ENCODE data around the gene TRMT10B. TPM values are rescaled to one million over a fixed set of nuclear protein-coding genes. Genes with fewer than 3 reads are reported as not detected.
A peak's percentile ranks its signal among the peaks of the same experiment; 100 is the strongest.

TRMT10B gene
- total RNA-seq, 1 experiment from 2014 or later = 6.1 TPM

DNA sequence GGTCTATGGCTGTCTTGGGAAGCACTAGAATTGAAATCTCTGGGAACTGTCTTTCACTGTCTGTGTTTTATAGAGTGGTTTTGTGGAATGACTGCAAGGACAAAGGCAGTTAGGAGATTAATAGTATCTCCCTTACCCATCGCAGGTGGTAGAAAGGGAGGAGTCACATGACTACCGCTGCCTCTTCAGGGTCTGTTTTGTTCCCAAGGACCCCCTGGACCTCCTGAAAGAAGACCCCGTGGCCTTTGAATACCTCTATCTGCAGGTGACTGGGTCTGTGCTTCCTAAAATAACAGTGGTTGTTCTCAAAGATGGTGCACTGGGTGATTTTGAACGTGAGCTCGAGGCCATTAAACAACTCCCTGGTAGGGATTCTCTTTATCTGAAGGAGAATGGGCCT is 22.8 kb upstream of the TRMT10B start:
- no peak overlapping the region for H3K27ac Mint-ChIP-seq
- TF ChIP-seq, protein P1, sequence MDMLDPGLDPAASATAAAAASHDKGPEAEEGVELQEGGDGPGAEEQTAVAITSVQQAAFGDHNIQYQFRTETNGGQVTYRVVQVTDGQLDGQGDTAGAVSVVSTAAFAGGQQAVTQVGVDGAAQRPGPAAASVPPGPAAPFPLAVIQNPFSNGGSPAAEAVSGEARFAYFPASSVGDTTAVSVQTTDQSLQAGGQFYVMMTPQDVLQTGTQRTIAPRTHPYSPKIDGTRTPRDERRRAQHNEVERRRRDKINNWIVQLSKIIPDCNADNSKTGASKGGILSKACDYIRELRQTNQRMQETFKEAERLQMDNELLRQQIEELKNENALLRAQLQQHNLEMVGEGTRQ (CRISPR knock-in tag; IDR thresholded peaks at IDR 0.05) = peak; percentile 69
- TF ChIP-seq NFE2L1 (CRISPR knock-in tag; IDR thresholded peaks at IDR 0.05) (no peak), ZNF423 (CRISPR knock-in tag; IDR thresholded peaks at IDR 0.05) (peak; percentile 70)
- TF ChIP-seq, protein P2, sequence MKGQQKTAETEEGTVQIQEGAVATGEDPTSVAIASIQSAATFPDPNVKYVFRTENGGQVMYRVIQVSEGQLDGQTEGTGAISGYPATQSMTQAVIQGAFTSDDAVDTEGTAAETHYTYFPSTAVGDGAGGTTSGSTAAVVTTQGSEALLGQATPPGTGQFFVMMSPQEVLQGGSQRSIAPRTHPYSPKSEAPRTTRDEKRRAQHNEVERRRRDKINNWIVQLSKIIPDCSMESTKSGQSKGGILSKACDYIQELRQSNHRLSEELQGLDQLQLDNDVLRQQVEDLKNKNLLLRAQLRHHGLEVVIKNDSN (CRISPR knock-in tag; IDR thresholded peaks at IDR 0.05) = peak; percentile 48; the same call in 1 of the 2 replicates
- POLR2A ChIA-PET = no interaction called here
- no peaks in the 10 kb centered on the region; the same call in 1 of the 2 replicates for H3K27me3 Mint-ChIP-seq (ENCODE audit: low read depth)
- CTCF ChIA-PET = no interaction called here
- no peaks in the 10 kb centered on the region for H3K9me3 Mint-ChIP-seq
- no peak for ATAC-seq
- H3K36me3 Mint-ChIP-seq = no peaks in the 10 kb centered on the region
- DNase-seq (ENCODE audit: low spot score) = no peak
- H3K4me1 Mint-ChIP-seq = peaks cover 9% of the 10 kb centered on the region
- no peak overlapping the region for H3K4me3 Mint-ChIP-seq

DNA sequence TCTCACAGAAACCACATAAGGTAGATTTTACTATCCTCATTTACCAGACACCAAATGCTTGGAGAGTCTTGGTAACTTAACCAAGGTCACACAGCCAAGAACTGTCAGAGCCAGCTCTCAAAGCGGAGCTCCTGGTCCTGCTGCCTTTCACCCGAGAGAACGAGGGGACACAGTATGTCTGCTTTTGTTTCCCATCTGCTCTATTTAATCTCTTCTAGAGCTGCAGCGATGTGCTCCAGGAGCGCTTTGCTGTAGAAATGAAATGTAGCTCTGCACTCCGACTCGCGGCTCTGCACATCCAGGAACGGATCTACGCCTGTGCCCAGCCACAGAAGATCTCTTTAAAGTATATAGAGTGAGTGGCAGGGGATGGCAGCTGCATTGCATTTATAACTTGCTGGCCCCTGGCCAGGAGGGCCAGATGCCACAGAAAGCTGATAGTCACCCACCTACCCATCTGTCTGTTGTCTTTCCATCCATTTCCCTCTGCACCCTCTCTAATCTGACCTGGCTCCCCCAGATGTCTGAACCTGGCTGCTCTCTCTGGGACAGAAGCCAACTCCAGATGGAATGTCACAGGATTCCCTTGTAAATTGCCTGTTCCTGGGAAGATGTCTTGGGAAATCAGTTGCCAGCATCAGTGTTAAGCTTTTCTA is 21.4 kb upstream of the TRMT10B start:
- H3K27ac Mint-ChIP-seq = no peak overlapping the region
- DNase-seq (ENCODE audit: low spot score) (no peak), ATAC-seq (no peak)
- CTCF ChIA-PET = interaction anchor here (1.1 kb wide), 1 partner anchor 64 kb away, joined by 3 read pairs; no protein-coding TSS in a partner anchor
- H3K36me3 Mint-ChIP-seq = no peaks in the 10 kb centered on the region
- H3K4me3 Mint-ChIP-seq = no peak overlapping the region
- no peaks in the 10 kb centered on the region; the same call in 1 of the 2 replicates for H3K27me3 Mint-ChIP-seq (ENCODE audit: low read depth)
- no peaks in the 10 kb centered on the region for H3K9me3 Mint-ChIP-seq
- peaks cover 9% of the 10 kb centered on the region for H3K4me1 Mint-ChIP-seq
- TF ChIP-seq ESRRA (CRISPR knock-in tag; IDR thresholded peaks at IDR 0.05; ENCODE audit: borderline replicate concordance) (no peak), PRRX2 (CRISPR knock-in tag; IDR thresholded peaks at IDR 0.05) (no peak), ZBTB21 (CRISPR knock-in tag; IDR thresholded peaks at IDR 0.05; ENCODE audit: borderline replicate concordance) (no peak), TP53 (CRISPR knock-in tag; IDR thresholded peaks at IDR 0.05) (no peak), ZNF416 (CRISPR knock-in tag; IDR thresholded peaks at IDR 0.05) (no peak), GABPB1 (CRISPR knock-in tag; IDR thresholded peaks at IDR 0.05) (no peak), EMX1 (CRISPR knock-in tag; IDR thresholded peaks at IDR 0.05) (no peak)
- TF ChIP-seq, protein P3, sequence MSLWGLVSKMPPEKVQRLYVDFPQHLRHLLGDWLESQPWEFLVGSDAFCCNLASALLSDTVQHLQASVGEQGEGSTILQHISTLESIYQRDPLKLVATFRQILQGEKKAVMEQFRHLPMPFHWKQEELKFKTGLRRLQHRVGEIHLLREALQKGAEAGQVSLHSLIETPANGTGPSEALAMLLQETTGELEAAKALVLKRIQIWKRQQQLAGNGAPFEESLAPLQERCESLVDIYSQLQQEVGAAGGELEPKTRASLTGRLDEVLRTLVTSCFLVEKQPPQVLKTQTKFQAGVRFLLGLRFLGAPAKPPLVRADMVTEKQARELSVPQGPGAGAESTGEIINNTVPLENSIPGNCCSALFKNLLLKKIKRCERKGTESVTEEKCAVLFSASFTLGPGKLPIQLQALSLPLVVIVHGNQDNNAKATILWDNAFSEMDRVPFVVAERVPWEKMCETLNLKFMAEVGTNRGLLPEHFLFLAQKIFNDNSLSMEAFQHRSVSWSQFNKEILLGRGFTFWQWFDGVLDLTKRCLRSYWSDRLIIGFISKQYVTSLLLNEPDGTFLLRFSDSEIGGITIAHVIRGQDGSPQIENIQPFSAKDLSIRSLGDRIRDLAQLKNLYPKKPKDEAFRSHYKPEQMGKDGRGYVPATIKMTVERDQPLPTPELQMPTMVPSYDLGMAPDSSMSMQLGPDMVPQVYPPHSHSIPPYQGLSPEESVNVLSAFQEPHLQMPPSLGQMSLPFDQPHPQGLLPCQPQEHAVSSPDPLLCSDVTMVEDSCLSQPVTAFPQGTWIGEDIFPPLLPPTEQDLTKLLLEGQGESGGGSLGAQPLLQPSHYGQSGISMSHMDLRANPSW (CRISPR knock-in tag; conservative IDR thresholded peaks at IDR 0.05; ENCODE audit: low read depth) = no peak
- TF ChIP-seq, protein P4, sequence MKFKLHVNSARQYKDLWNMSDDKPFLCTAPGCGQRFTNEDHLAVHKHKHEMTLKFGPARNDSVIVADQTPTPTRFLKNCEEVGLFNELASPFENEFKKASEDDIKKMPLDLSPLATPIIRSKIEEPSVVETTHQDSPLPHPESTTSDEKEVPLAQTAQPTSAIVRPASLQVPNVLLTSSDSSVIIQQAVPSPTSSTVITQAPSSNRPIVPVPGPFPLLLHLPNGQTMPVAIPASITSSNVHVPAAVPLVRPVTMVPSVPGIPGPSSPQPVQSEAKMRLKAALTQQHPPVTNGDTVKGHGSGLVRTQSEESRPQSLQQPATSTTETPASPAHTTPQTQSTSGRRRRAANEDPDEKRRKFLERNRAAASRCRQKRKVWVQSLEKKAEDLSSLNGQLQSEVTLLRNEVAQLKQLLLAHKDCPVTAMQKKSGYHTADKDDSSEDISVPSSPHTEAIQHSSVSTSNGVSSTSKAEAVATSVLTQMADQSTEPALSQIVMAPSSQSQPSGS (CRISPR knock-in tag; IDR thresholded peaks at IDR 0.05; ENCODE audit: borderline replicate concordance, low read depth) = no peak
- TF ChIP-seq, protein P5, sequence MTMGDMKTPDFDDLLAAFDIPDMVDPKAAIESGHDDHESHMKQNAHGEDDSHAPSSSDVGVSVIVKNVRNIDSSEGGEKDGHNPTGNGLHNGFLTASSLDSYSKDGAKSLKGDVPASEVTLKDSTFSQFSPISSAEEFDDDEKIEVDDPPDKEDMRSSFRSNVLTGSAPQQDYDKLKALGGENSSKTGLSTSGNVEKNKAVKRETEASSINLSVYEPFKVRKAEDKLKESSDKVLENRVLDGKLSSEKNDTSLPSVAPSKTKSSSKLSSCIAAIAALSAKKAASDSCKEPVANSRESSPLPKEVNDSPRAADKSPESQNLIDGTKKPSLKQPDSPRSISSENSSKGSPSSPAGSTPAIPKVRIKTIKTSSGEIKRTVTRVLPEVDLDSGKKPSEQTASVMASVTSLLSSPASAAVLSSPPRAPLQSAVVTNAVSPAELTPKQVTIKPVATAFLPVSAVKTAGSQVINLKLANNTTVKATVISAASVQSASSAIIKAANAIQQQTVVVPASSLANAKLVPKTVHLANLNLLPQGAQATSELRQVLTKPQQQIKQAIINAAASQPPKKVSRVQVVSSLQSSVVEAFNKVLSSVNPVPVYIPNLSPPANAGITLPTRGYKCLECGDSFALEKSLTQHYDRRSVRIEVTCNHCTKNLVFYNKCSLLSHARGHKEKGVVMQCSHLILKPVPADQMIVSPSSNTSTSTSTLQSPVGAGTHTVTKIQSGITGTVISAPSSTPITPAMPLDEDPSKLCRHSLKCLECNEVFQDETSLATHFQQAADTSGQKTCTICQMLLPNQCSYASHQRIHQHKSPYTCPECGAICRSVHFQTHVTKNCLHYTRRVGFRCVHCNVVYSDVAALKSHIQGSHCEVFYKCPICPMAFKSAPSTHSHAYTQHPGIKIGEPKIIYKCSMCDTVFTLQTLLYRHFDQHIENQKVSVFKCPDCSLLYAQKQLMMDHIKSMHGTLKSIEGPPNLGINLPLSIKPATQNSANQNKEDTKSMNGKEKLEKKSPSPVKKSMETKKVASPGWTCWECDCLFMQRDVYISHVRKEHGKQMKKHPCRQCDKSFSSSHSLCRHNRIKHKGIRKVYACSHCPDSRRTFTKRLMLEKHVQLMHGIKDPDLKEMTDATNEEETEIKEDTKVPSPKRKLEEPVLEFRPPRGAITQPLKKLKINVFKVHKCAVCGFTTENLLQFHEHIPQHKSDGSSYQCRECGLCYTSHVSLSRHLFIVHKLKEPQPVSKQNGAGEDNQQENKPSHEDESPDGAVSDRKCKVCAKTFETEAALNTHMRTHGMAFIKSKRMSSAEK (CRISPR knock-in tag; IDR thresholded peaks at IDR 0.05; ENCODE audit: borderline replicate concordance) = no peak
- POLR2A ChIA-PET = no interaction called here

Data from WTC11 (cell line).